B cell (primary cell): ENCODE measurements around the gene PLP2. TPM values are rescaled to one million over a fixed set of nuclear protein-coding genes. Genes with fewer than 3 reads are reported as not detected.

Source experiments
- ATAC-seq: fragments of 200-7000 bp; cut with Tn5 transposase; one replicate; pipeline ENCODE4 v1.10.0; 2021; ENCODE audit warnings: low read depth, mild to moderate bottlenecking, moderate number of reproducible peaks, moderate library complexity
- CTCF ChIA-PET: fragments of 350-600 bp; sonication (Branson Sonifier 250); formaldehyde crosslinking; loops from one replicate; lab custom pipeline; 2021; ENCODE audit warnings: antibody characterized with exemption, inconsistent platforms; lab: Charles Lee
- POLR2A ChIA-PET: fragments of 350-600 bp; sonication (Branson Sonifier 250); formaldehyde crosslinking; loops from one replicate; lab custom pipeline; 2021; ENCODE audit warnings: antibody characterized with exemption; lab: Charles Lee
- DNase-seq: peaks from one replicate; pipeline ENCODE4 v3.0.0; 2013
- H2AFZ ChIP-seq: 2 replicates; pipeline ENCODE4 v1.6.1; 2012; ENCODE audit warnings: mild to moderate bottlenecking, low read depth, low read length; ENCODE audit not compliant: insufficient read depth, poor library complexity, severe bottlenecking
- H3K27ac ChIP-seq, 2 donors: 1 replicate in 1 of 2; 2 replicates in 1 of 2; pipeline ENCODE4 v1.5.1; 2012 to 2013; ENCODE audit warnings: low read length in 2 of 2, mild to moderate bottlenecking in 2 of 2, moderate library complexity in 1 of 2
- H3K27me3 ChIP-seq, 4 experiments: fragments of 200-600 bp in 1 of 4; sonication (generic) in 1 of 4; replicated peaks in 1 of 4; 1 replicate in 2 of 4; 2 replicates in 2 of 4; pipeline versions ENCODE4 v1.6.1 to v1.7.0; 2013 to 2016; ENCODE audit warnings: low read length in 3 of 4, mild to moderate bottlenecking in 2 of 4, mixed read lengths in 1 of 4, moderate library complexity in 1 of 4; ENCODE audit not compliant: insufficient read depth in 4 of 4, control insufficient read depth in 3 of 4; ENCODE audit errors: control extremely low read depth in 1 of 4
- H3K36me3 ChIP-seq, 2 experiments: replicated peaks in 1 of 2; 1 replicate in 1 of 2; 2 replicates in 1 of 2; pipeline versions ENCODE4 v1.6.1 to v1.7.1; 2013; ENCODE audit warnings: low read length in 1 of 2; ENCODE audit not compliant: insufficient read depth in 2 of 2, control insufficient read depth in 1 of 2; ENCODE audit errors: control extremely low read depth in 1 of 2, extremely low read depth in 1 of 2
- H3K4me1 ChIP-seq, 2 donors: fragments of 200-600 bp in 1 of 2; sonication (generic) in 1 of 2; 1 replicate in 1 of 2; 2 replicates in 1 of 2; pipeline versions ENCODE4 v1.5.1 to v1.6.1; 2013 to 2017; ENCODE audit warnings: low read length in 2 of 2; ENCODE audit not compliant: control insufficient read depth in 2 of 2, insufficient read depth in 2 of 2
- H3K4me2 ChIP-seq: replicated peaks from 2 replicates; pipeline ENCODE3; 2012; ENCODE audit warnings: mild to moderate bottlenecking, low read depth, low read length; ENCODE audit not compliant: poor library complexity, severe bottlenecking
- H3K4me3 ChIP-seq, 5 experiments: fragments of 200-600 bp in 1 of 5; sonication (generic) in 1 of 5; 1 replicate in 3 of 5; 2 replicates in 2 of 5; pipeline versions ENCODE4 v1.5.1 to v1.7.0; 2011 to 2016; ENCODE audit warnings: low read length in 4 of 5, mild to moderate bottlenecking in 4 of 5, low read depth in 2 of 5, control low read depth in 1 of 5, moderate library complexity in 1 of 5; ENCODE audit not compliant: insufficient read depth in 1 of 5; ENCODE audit errors: control extremely low read depth in 1 of 5, extremely low read depth in 1 of 5
- H3K79me2 ChIP-seq: fragments of 200-600 bp; sonication (generic); one replicate; pipeline ENCODE4 v1.6.0; 2016; ENCODE audit warnings: low read length; ENCODE audit not compliant: control insufficient read depth, insufficient read depth
- H3K9ac ChIP-seq: fragments of 200-600 bp; sonication (generic); 2 replicates; pipeline ENCODE4 v1.6.1; 2017; ENCODE audit warnings: mild to moderate bottlenecking, low read length, moderate library complexity
- H3K9me3 ChIP-seq, 3 donors: one replicate each; pipeline versions ENCODE4 v1.6.1 to v1.7.1; 2013; ENCODE audit warnings: low read length in 2 of 3; ENCODE audit not compliant: control insufficient read depth in 2 of 3, insufficient read depth in 1 of 3; ENCODE audit errors: control extremely low read depth in 1 of 3
- H4K20me1 ChIP-seq: 2 replicates; pipeline ENCODE4 v1.6.0; 2012; ENCODE audit warnings: mild to moderate bottlenecking, low read length; ENCODE audit not compliant: insufficient read depth, control insufficient read depth, poor library complexity, severe bottlenecking
- H3K27ac Mint-ChIP-seq: one replicate; pipeline ENCODE4 v1.8.0; 2021; ENCODE audit warnings: mixed read lengths
- H3K27me3 Mint-ChIP-seq: one replicate; pipeline ENCODE4 v1.8.0; 2021; ENCODE audit warnings: mixed read lengths
- H3K4me1 Mint-ChIP-seq: one replicate; pipeline ENCODE4 v1.8.0; 2021; ENCODE audit warnings: mixed read lengths
- H3K4me3 Mint-ChIP-seq: one replicate; pipeline ENCODE4 v1.8.0; 2021; ENCODE audit warnings: mixed read lengths
- H3K9me3 Mint-ChIP-seq: one replicate; pipeline ENCODE4 v1.8.0; 2022; ENCODE audit warnings: mixed read lengths; ENCODE audit not compliant: insufficient read depth
- CTCF ChIP-seq: fragments of 200-600 bp; IDR thresholded peaks from one replicate; pipeline ENCODE4 v1.8.0; 2022; ENCODE audit warnings: antibody characterized with exemption, mild to moderate bottlenecking
- EZH2 ChIP-seq: IDR thresholded peaks from 2 replicates; pipeline ENCODE4 v1.6.1; 2012; ENCODE audit warnings: borderline replicate concordance, low read depth, mild to moderate bottlenecking, moderate library complexity, low read length; ENCODE audit not compliant: insufficient read depth, poor library complexity, severe bottlenecking
- WGBS: methylation state at CpG from one replicate; pipeline ENCODE4 v1.1.5; 2013; ENCODE audit warnings: missing lambda C conversion rate; ENCODE audit not compliant: insufficient coverage; 5-methylcytosine and 5-hydroxymethylcytosine counted together
- intact Hi-C: fragments of 100-400 bp; cut with micrococcal nuclease; formaldehyde crosslinking; loops from one replicate; pipeline ENCODE4 v1.10.0; 2022
- polyA plus RNA-seq: library from polyadenylated mRNA; depleted of rRNA; stranded (reverse); fragments of >200 nt; gene quantifications from 2 replicates; pipeline ENCODE4 v1.2.3, GENCODE V29; 2012
- total RNA-seq, 2 donors: library from RNA; stranded (reverse); fragments of 120-200 nt in 1 of 2; gene quantifications; 1 replicate in 1 of 2; 2 replicates in 1 of 2; pipeline versions ENCODE4 v1.2.3 to v1.2.4, GENCODE V29; 2013 to 2022

Gene PLP2
- total and polyA plus RNA-seq, 2 donors (not counting 1 experiment from before 2014, with no cell fraction given): 194 to 214 TPM

- Histone ChIP-seq H3K9me3 (peaks cover 0 to 2% (median 0%) of the 10 kb centered on the region in 3 donors), H3K4me3 (no peak overlapping the region), H4K20me1 (no peaks in the 10 kb centered on the region), H3K27ac (no peak overlapping the region), H3K4me2 (no peak overlapping the region), H2AFZ (no peak overlapping the region), H3K36me3 (no peaks in the 10 kb centered on the region), H3K4me1 (peaks cover 0 to 5% of the 10 kb centered on the region in 2 donors), H3K9ac (no peak overlapping the region), H3K27me3 (no peaks in the 10 kb centered on the region), H3K79me2 (no peaks in the 10 kb centered on the region)
- CTCF ChIA-PET: no interaction called here
- intact Hi-C loops: no loop called here
- H3K27ac Mint-ChIP-seq: no peak overlapping the region
- ATAC-seq (no peak), DNase-seq (no peak)
- H3K4me1 Mint-ChIP-seq: peaks cover 5% of the 10 kb centered on the region
- WGBS: no CpG with 5 or more reads among the region's 1 CpG
- no peak for TF ChIP-seq CTCF
- TF ChIP-seq EZH2: no peak
- H3K9me3 Mint-ChIP-seq: no peaks in the 10 kb centered on the region
- no peaks in the 10 kb centered on the region for H3K27me3 Mint-ChIP-seq
- POLR2A ChIA-PET: no interaction called here
- no peak overlapping the region for H3K4me3 Mint-ChIP-seq
These were observed 37.9 kb upstream of the PLP2 start for GRCh38 chrX:49133759-49134158.

- POLR2A ChIA-PET: no interaction called here
- H3K4me1 ChIP-seq: no peaks in the 10 kb centered on the region
- DNase-seq: no peak
- no peak overlapping the region for H2AFZ ChIP-seq
- CTCF ChIA-PET: interaction anchor here (0.7 kb wide), 1 partner anchor 245 kb away, joined by 3 read pairs; no protein-coding TSS in a partner anchor
- WGBS: no CpG with 5 or more reads among the region's 1 CpG
- no peak overlapping the region for H3K4me2 ChIP-seq
- no peaks in the 10 kb centered on the region for H4K20me1 ChIP-seq
- H3K27me3 Mint-ChIP-seq: no peaks in the 10 kb centered on the region
- H3K4me3 Mint-ChIP-seq: no peak overlapping the region
- no peak overlapping the region for H3K27ac Mint-ChIP-seq
- H3K9me3 Mint-ChIP-seq: peaks cover 4% of the 10 kb centered on the region
- H3K4me1 Mint-ChIP-seq: no peaks in the 10 kb centered on the region
- no peak for TF ChIP-seq EZH2
- no peak for TF ChIP-seq CTCF
- H3K79me2 ChIP-seq: no peaks in the 10 kb centered on the region
- ATAC-seq: no peak
- intact Hi-C loops: no loop called here
- H3K27ac ChIP-seq: no peak overlapping the region
- H3K9me3 ChIP-seq: peaks cover 0 to 15% (median 13%) of the 10 kb centered on the region in 3 donors
- no peaks in the 10 kb centered on the region for H3K36me3 ChIP-seq
- no peak overlapping the region for H3K9ac ChIP-seq
- no peaks in the 10 kb centered on the region for H3K27me3 ChIP-seq
- no peak overlapping the region for H3K4me3 ChIP-seq
These were observed 34.2 kb upstream of the PLP2 start for GRCh38 chrX:49137492-49137891.
